MM.1S (cell line): Measurements from ENCODE around the gene TRPT1.

ENCODE experiments used
- CTCF ChIP-seq: fragments of 300-600 bp; sonication (generic); IDR thresholded peaks from 2 replicates; pipeline ENCODE4 v1.5.1; 2016; ENCODE audit warnings: antibody characterized with exemption, low read length, mixed read lengths
- EZH2 ChIP-seq: fragments of 300-600 bp; sonication (generic); optimal IDR thresholded peaks from 2 replicates; pipeline ENCODE3; 2017; ENCODE audit warnings: low read depth, mild to moderate bottlenecking, antibody characterized with exemption, low read length, mixed read lengths

GRCh38 chr11:64181506-64182411 lies 44.2 kb downstream of the TRPT1 start:
- TF ChIP-seq CTCF (no peak), EZH2 (no peak)
